ENCODE measurements around the gene ERP29.

- TF ChIP-seq CTCF (conservative IDR thresholded peaks at IDR 0.05; ENCODE audit: low read length) (no peak), EZH2phosphoT487 (IDR thresholded peaks at IDR 0.05; ENCODE audit: borderline replicate concordance) (no peak)
Observed at GRCh38 chr12:111991946-111992345, 21.3 kb upstream of the ERP29 start.
